Measurements from ENCODE around the gene EDC4. TPM values are rescaled to one million over a fixed set of nuclear protein-coding genes. Genes with fewer than 3 reads are reported as not detected.
A peak's percentile ranks its signal among the peaks of the same experiment; 100 is the strongest.

Gene EDC4
- total and polyA plus RNA-seq, 2 of the 13 experiments (the other 11 are each of a cell fraction or from before 2014, with no cell fraction given) = 51.4 to 59.1 TPM

- TF ChIP-seq FOXK2 (IDR thresholded peaks at IDR 0.05) (no peak), RAD21 (CRISPR knock-in tag; IDR thresholded peaks at IDR 0.05) (no peak), GTF3A (CRISPR knock-in tag; conservative IDR thresholded peaks at IDR 0.05) (no peak), GATAD1 (CRISPR knock-in tag; IDR thresholded peaks at IDR 0.05) (no peak), FOXC1 (CRISPR knock-in tag; IDR thresholded peaks at IDR 0.05; ENCODE audit: borderline replicate concordance) (no peak), SIN3B (IDR thresholded peaks at IDR 0.05; ENCODE audit: low read length) (no peak), ZNF670 (CRISPR knock-in tag; IDR thresholded peaks at IDR 0.05; ENCODE audit: borderline replicate concordance) (no peak), ZNF230 (CRISPR knock-in tag; IDR thresholded peaks at IDR 0.05) (no peak), ZNF850 (CRISPR knock-in tag; conservative IDR thresholded peaks at IDR 0.05) (no peak), MTF2 (CRISPR knock-in tag; IDR thresholded peaks at IDR 0.05; ENCODE audit: borderline replicate concordance) (no peak), NAIF1 (CRISPR knock-in tag; IDR thresholded peaks at IDR 0.05; ENCODE audit: borderline replicate concordance) (no peak), ARNT2 (CRISPR knock-in tag; IDR thresholded peaks at IDR 0.05; ENCODE audit: low read depth) (no peak), DMTF1 (CRISPR knock-in tag; IDR thresholded peaks at IDR 0.05) (no peak), ZEB1 (IDR thresholded peaks at IDR 0.05; ENCODE audit: insufficient replicate concordance, low read depth) (no peak), SAFB2 (CRISPR knock-in tag; IDR thresholded peaks at IDR 0.05; ENCODE audit: borderline replicate concordance, low read depth) (no peak), CC2D1A (CRISPR knock-in tag; IDR thresholded peaks at IDR 0.05) (no peak), MEIS1 (CRISPR knock-in tag; IDR thresholded peaks at IDR 0.05; ENCODE audit: borderline replicate concordance) (0 out of 2 replicates have a peak, but pooled peaks have one; percentile 25), SRSF4 (IDR thresholded peaks at IDR 0.05; ENCODE audit: low read depth, low read length, poor library complexity, severe bottlenecking) (no peak), MEIS2 (CRISPR knock-in tag; IDR thresholded peaks at IDR 0.05) (no peak)
- TF ChIP-seq, protein P1, sequence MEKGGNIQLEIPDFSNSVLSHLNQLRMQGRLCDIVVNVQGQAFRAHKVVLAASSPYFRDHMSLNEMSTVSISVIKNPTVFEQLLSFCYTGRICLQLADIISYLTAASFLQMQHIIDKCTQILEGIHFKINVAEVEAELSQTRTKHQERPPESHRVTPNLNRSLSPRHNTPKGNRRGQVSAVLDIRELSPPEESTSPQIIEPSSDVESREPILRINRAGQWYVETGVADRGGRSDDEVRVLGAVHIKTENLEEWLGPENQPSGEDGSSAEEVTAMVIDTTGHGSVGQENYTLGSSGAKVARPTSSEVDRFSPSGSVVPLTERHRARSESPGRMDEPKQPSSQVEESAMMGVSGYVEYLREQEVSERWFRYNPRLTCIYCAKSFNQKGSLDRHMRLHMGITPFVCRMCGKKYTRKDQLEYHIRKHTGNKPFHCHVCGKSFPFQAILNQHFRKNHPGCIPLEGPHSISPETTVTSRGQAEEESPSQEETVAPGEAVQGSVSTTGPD (CRISPR knock-in tag; IDR thresholded peaks at IDR 0.05) = no peak
- TF ChIP-seq, protein P2, sequence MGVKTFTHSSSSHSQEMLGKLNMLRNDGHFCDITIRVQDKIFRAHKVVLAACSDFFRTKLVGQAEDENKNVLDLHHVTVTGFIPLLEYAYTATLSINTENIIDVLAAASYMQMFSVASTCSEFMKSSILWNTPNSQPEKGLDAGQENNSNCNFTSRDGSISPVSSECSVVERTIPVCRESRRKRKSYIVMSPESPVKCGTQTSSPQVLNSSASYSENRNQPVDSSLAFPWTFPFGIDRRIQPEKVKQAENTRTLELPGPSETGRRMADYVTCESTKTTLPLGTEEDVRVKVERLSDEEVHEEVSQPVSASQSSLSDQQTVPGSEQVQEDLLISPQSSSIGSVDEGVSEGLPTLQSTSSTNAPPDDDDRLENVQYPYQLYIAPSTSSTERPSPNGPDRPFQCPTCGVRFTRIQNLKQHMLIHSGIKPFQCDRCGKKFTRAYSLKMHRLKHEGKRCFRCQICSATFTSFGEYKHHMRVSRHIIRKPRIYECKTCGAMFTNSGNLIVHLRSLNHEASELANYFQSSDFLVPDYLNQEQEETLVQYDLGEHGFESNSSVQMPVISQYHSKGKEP (CRISPR knock-in tag; IDR thresholded peaks at IDR 0.05) = no peak
- TF ChIP-seq, protein P3, sequence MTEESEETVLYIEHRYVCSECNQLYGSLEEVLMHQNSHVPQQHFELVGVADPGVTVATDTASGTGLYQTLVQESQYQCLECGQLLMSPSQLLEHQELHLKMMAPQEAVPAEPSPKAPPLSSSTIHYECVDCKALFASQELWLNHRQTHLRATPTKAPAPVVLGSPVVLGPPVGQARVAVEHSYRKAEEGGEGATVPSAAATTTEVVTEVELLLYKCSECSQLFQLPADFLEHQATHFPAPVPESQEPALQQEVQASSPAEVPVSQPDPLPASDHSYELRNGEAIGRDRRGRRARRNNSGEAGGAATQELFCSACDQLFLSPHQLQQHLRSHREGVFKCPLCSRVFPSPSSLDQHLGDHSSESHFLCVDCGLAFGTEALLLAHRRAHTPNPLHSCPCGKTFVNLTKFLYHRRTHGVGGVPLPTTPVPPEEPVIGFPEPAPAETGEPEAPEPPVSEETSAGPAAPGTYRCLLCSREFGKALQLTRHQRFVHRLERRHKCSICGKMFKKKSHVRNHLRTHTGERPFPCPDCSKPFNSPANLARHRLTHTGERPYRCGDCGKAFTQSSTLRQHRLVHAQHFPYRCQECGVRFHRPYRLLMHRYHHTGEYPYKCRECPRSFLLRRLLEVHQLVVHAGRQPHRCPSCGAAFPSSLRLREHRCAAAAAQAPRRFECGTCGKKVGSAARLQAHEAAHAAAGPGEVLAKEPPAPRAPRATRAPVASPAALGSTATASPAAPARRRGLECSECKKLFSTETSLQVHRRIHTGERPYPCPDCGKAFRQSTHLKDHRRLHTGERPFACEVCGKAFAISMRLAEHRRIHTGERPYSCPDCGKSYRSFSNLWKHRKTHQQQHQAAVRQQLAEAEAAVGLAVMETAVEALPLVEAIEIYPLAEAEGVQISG (CRISPR knock-in tag; IDR thresholded peaks at IDR 0.05) = 0 out of 2 replicates have a peak, but pooled peaks have one; percentile 31
These were observed 43.2 kb downstream of the EDC4 start (continued) for GRCh38 chr16:67915831-67916723.
